PC-3 (cell line): ENCODE results near the gene SLC43A3.

Experiments
- EZH2 ChIP-seq: fragments of 300-600 bp; sonication (generic); IDR thresholded peaks from one replicate; pipeline ENCODE4 v1.6.1; 2017; ENCODE audit warnings: antibody characterized with exemption, mild to moderate bottlenecking, low read length; ENCODE audit not compliant: unreplicated experiment
- TF ChIP-seq, protein P1 (sequence below): fragments of 300-600 bp; sonication (generic); conservative IDR thresholded peaks from 2 replicates; pipeline ENCODE4 v1.5.1; 2017; ENCODE audit warnings: antibody characterized with exemption, low read depth, mild to moderate bottlenecking, low read length

DNA sequence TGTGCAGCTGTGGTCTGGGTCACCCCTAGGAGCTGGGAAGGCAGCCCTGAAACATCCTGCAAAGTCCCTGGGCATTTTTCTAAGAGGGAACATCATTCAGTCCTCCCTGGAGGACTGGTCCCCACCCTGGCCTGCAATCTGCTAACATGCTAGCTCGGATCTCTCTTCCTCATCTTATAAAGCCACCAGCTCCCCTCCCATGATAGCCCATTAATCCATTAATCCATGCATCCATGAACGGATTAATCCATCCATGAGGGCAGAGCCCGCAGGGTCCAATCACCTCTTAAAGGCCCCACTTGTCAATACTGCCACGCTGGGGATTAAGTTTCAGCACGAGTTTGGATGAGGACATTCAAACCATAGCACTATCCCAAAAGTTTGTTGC lies 58.1 kb downstream of the SLC43A3 start:
- TF ChIP-seq, protein P1, sequence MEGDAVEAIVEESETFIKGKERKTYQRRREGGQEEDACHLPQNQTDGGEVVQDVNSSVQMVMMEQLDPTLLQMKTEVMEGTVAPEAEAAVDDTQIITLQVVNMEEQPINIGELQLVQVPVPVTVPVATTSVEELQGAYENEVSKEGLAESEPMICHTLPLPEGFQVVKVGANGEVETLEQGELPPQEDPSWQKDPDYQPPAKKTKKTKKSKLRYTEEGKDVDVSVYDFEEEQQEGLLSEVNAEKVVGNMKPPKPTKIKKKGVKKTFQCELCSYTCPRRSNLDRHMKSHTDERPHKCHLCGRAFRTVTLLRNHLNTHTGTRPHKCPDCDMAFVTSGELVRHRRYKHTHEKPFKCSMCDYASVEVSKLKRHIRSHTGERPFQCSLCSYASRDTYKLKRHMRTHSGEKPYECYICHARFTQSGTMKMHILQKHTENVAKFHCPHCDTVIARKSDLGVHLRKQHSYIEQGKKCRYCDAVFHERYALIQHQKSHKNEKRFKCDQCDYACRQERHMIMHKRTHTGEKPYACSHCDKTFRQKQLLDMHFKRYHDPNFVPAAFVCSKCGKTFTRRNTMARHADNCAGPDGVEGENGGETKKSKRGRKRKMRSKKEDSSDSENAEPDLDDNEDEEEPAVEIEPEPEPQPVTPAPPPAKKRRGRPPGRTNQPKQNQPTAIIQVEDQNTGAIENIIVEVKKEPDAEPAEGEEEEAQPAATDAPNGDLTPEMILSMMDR, result no peak
- TF ChIP-seq EZH2, result no peak
